Activated CD8-positive, alpha-beta memory T cell treated with anti-CD3 and anti-CD28 coated beads, Interleukin-2, amount 10 ng/mL, durations not matched to agents 7 days and 5 days (primary cell): ENCODE data around the gene C1orf167. TPM values are rescaled to one million over a fixed set of nuclear protein-coding genes. Genes with fewer than 3 reads are reported as not detected.
A peak's percentile ranks its signal among the peaks of the same experiment; 100 is the strongest.

ENCODE experiments used
- ATAC-seq: fragments of 150-1000 bp; cut with Tn5 transposase; one replicate; pipeline ENCODE4 v1.10.0; 2021; ENCODE audit warnings: moderate library complexity
- CTCF ChIA-PET: fragments of 350-600 bp; sonication (Branson Sonifier 250); formaldehyde crosslinking; loops from one replicate; lab custom pipeline; 2021; ENCODE audit warnings: antibody characterized with exemption; lab: Charles Lee
- DNase-seq: peaks from one replicate; pipeline ENCODE4 v3.0.0-alpha.2; 2020
- H3K27ac Mint-ChIP-seq: one replicate; pipeline ENCODE4 v1.8.0; 2021; ENCODE audit warnings: mild to moderate bottlenecking, mixed read lengths
- H3K27me3 Mint-ChIP-seq: one replicate; pipeline ENCODE4 v1.8.0; 2021; ENCODE audit warnings: mixed read lengths
- H3K36me3 Mint-ChIP-seq: one replicate; pipeline ENCODE4 v1.8.0; 2021; ENCODE audit warnings: mild to moderate bottlenecking, mixed read lengths
- H3K4me1 Mint-ChIP-seq: one replicate; pipeline ENCODE4 v1.8.0; 2021; ENCODE audit warnings: mixed read lengths
- H3K4me3 Mint-ChIP-seq: one replicate; pipeline ENCODE4 v1.8.0; 2021; ENCODE audit warnings: mild to moderate bottlenecking, moderate library complexity, mixed read lengths
- H3K9me3 Mint-ChIP-seq: one replicate; pipeline ENCODE4 v1.8.0; 2022; ENCODE audit warnings: low read depth, mixed read lengths
- total RNA-seq, 2 experiments: library from RNA; stranded (reverse); gene quantifications; one replicate each; pipeline ENCODE4 v1.2.3, GENCODE V29; 2021

Gene C1orf167
- total RNA-seq, 2 experiments from 2014 or later = not detected

GRCh38 chr1:11774753-11775152 lies 12.8 kb downstream of the C1orf167 start:
- CTCF ChIA-PET = no interaction called here
- no peaks in the 10 kb centered on the region for H3K4me1 Mint-ChIP-seq
- peaks cover 6% of the 10 kb centered on the region for H3K27me3 Mint-ChIP-seq
- H3K36me3 Mint-ChIP-seq = no peaks in the 10 kb centered on the region
- H3K9me3 Mint-ChIP-seq = no peaks in the 10 kb centered on the region
- DNase-seq = no peak
- H3K27ac Mint-ChIP-seq = no peak overlapping the region
- ATAC-seq = no peak
- no peak overlapping the region for H3K4me3 Mint-ChIP-seq

DNA sequence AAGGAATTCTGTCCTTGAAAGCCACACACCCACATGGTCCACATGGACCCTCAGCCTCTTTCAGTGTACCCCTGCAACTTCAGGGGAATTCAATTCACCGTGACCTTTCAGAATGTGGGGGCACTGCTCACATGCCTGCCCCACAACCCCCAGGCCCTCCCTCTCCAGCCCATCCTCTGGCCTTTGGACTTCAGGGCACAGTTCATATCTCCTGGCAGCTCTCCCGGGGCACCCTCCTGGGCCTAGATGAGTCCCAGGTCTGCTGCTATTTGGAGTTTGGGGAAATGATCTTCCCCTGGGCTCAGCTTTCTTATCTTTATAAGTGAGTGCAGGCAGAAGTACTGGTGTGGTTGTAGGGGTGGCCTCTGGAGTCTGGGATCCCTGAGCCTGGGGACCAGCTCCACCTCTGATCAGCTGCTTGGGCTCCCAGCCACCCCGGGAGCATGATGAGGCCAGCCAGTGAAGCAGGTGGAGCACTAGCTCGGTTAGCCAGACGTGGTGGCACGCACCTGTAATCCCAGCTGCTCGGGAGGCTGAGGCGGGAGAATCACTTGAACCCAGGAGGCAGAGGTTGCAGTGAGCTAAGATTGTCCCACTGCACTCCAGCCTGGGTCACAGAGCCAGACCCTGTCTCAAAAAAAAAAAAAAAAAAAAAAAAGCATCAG lies 15.8 kb downstream of the C1orf167 start:
- ATAC-seq (no peak), DNase-seq (no peak)
- Mint-ChIP-seq H3K27ac (no peak overlapping the region), H3K4me1 (no peaks in the 10 kb centered on the region), H3K4me3 (no peak overlapping the region), H3K27me3 (peaks cover 3% of the 10 kb centered on the region), H3K36me3 (no peaks in the 10 kb centered on the region), H3K9me3 (no peaks in the 10 kb centered on the region)
- CTCF ChIA-PET = interaction anchor here (1.4 kb wide), 1 partner anchor 13 kb away, joined by 3 read pairs; no protein-coding TSS in a partner anchor

GRCh38 chr1:11778336-11778735 lies 16.3 kb downstream of the C1orf167 start:
- no peak overlapping the region for H3K4me3 Mint-ChIP-seq
- DNase-seq (no peak), ATAC-seq (no peak)
- CTCF ChIA-PET = interaction anchor here (1.4 kb wide), 1 partner anchor 14 kb away, joined by 3 read pairs; no protein-coding TSS in a partner anchor
- H3K9me3 Mint-ChIP-seq = no peaks in the 10 kb centered on the region
- peaks cover 3% of the 10 kb centered on the region for H3K27me3 Mint-ChIP-seq
- H3K36me3 Mint-ChIP-seq = no peaks in the 10 kb centered on the region
- no peaks in the 10 kb centered on the region for H3K4me1 Mint-ChIP-seq
- no peak overlapping the region for H3K27ac Mint-ChIP-seq

GRCh38 chr1:11778844-11779623 lies 17.0 kb downstream of the C1orf167 start:
- ATAC-seq (no peak), DNase-seq (no peak)
- no peaks in the 10 kb centered on the region for H3K36me3 Mint-ChIP-seq
- CTCF ChIA-PET = no interaction called here
- H3K9me3 Mint-ChIP-seq = no peaks in the 10 kb centered on the region
- H3K27ac Mint-ChIP-seq = no peak overlapping the region
- H3K27me3 Mint-ChIP-seq = peaks cover 3% of the 10 kb centered on the region
- no peaks in the 10 kb centered on the region for H3K4me1 Mint-ChIP-seq
- no peak overlapping the region for H3K4me3 Mint-ChIP-seq

DNA sequence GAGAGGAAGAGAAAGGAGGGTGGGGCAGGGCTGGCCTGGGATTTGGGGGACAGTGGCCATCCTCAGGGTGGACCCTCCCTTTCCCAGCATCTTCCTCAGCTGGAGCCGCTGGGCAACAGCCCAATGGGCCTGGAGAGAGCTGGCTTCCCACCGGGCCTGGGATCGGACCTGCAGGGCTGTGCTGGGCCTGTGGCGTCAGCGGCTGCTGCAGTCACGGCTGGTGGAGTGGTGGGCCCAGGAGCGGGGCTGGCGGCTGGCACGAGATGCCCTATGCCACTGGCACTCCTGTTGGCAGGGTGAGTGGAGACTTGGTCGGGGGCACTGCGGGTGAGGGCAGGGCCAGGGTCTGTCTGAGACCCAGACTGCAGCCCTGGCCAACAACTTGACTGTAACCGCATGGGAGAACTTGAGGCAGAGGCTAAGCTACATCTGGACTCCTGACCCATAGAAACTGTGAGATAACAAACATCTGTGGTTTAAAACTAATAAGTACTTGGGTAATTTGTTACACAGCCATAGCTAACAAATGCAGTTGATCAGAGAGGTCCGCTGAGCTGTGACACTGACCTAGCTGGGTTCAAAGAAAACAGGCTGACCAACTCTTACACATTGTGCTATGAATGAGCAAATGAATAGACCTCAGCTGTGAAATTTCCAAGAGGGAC lies 17.9 kb downstream of the C1orf167 start:
- Mint-ChIP-seq H3K9me3 (no peaks in the 10 kb centered on the region), H3K27me3 (no peaks in the 10 kb centered on the region), H3K27ac (no peak overlapping the region), H3K4me1 (no peaks in the 10 kb centered on the region), H3K36me3 (no peaks in the 10 kb centered on the region), H3K4me3 (no peak overlapping the region)
- ATAC-seq = no peak
- DNase-seq = no peak
- CTCF ChIA-PET = interaction anchor here (1.0 kb wide), 1 partner anchor 130 kb away, joined by 3 read pairs; no protein-coding TSS in a partner anchor

- H3K27me3 Mint-ChIP-seq = no peaks in the 10 kb centered on the region
- no peak for DNase-seq
- CTCF ChIA-PET = interaction anchor here (1.0 kb wide), 1 partner anchor 130 kb away, joined by 3 read pairs; no protein-coding TSS in a partner anchor
- H3K4me1 Mint-ChIP-seq = no peaks in the 10 kb centered on the region
- no peaks in the 10 kb centered on the region for H3K9me3 Mint-ChIP-seq
- no peak overlapping the region for H3K27ac Mint-ChIP-seq
- no peak for ATAC-seq
- no peak overlapping the region for H3K4me3 Mint-ChIP-seq
- no peaks in the 10 kb centered on the region for H3K36me3 Mint-ChIP-seq
Measured at GRCh38 chr1:11780380-11781147, 18.6 kb downstream of the C1orf167 start.

- no peaks in the 10 kb centered on the region for H3K9me3 Mint-ChIP-seq
- DNase-seq = no peak
- CTCF ChIA-PET = interaction anchor here (1.2 kb wide), 1 partner anchor 57 kb away, joined by 3 read pairs; no protein-coding TSS in a partner anchor
- no peaks in the 10 kb centered on the region for H3K27me3 Mint-ChIP-seq
- H3K4me1 Mint-ChIP-seq = no peaks in the 10 kb centered on the region
- no peak overlapping the region for H3K27ac Mint-ChIP-seq
- H3K36me3 Mint-ChIP-seq = no peaks in the 10 kb centered on the region
- H3K4me3 Mint-ChIP-seq = no peak overlapping the region
- no peak for ATAC-seq
Measured at GRCh38 chr1:11781297-11781696, 19.3 kb downstream of the C1orf167 start.

- H3K4me3 Mint-ChIP-seq = no peak overlapping the region
- no peak for ATAC-seq
Measured at GRCh38 chr1:11782127-11782708, 20.2 kb downstream of the C1orf167 start.

DNA sequence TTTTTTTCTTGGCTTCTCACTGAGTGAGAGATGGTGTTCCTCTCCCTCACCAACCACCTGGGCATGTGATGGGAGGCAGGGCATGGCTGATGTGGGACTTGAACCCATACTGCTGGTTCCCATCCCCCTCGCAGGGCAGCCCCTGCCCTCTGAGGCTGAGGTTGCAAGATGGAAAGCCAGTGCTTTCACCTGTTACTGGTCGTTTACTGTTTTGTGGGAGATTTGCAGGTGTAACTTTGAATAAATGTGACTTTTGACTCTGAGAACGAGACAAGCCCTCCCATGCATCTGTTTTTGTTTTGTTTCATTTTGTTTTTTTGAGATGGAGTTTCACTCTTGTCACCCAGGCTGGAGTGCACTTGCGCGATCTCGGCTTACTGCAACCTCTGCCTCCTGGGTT lies 21.6 kb downstream of the C1orf167 start:
- Mint-ChIP-seq H3K27me3 (no peaks in the 10 kb centered on the region), H3K9me3 (no peaks in the 10 kb centered on the region), H3K27ac (no peak overlapping the region), H3K36me3 (no peaks in the 10 kb centered on the region), H3K4me3 (no peak overlapping the region), H3K4me1 (no peaks in the 10 kb centered on the region)
- DNase-seq (no peak), ATAC-seq (no peak)
- CTCF ChIA-PET = interaction anchor here (0.8 kb wide), 1 partner anchor 12 kb away, joined by 3 read pairs; no protein-coding TSS in a partner anchor

More at GRCh38 chr1:11782127-11782708, 20.2 kb downstream of the C1orf167 start:
- Mint-ChIP-seq H3K4me1 (no peaks in the 10 kb centered on the region), H3K27ac (no peak overlapping the region), H3K36me3 (no peaks in the 10 kb centered on the region), H3K27me3 (no peaks in the 10 kb centered on the region), H3K9me3 (no peaks in the 10 kb centered on the region)
- CTCF ChIA-PET = interaction anchor here (0.6 to 1.2 kb wide), 3 partner anchors 15 to 118 kb away, joined by 3 read pairs; partner anchors contain the start of gene FBXO6
- DNase-seq = no peak

DNA sequence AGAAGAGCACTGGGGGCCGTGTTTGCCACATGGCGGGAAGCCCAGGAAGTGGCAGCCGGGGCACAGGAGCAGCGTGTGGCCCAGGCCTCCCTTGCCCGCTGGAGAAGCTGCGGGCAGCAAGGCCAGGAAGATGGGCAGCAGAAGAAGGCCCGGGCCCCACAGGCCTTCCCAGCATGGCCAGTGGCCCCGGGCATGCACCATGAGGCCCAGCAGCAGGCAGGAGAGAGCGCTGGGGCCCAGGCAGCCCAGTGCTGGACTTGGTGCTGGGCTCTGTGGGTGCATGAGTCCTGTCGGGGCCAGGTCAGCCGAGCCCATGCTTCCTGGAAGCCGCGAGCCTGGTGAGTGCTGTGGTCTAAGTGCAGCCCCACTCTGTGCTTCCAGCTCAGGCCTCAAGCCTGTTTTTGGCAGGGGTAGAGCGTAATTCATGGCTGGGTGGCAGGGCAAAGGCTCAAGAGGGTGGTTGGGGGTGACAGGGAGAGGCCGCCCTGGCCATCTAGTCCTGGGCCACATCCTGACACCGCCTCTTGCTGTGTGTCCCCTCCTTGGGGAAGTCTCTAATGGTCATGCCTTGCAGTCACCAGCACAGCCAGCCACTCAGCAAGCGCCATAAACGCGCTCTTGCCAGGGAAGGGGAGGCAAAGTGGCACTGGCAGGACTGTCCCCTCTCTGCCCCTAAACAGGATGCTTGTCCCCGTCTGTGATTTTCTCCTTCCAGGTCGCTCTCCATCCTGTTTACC lies 22.4 kb downstream of the C1orf167 start:
- no peak overlapping the region for H3K4me3 Mint-ChIP-seq
- DNase-seq (no peak), ATAC-seq (no peak)
- no peaks in the 10 kb centered on the region for H3K4me1 Mint-ChIP-seq
- H3K27ac Mint-ChIP-seq = no peak overlapping the region
- H3K36me3 Mint-ChIP-seq = no peaks in the 10 kb centered on the region
- no peaks in the 10 kb centered on the region for H3K9me3 Mint-ChIP-seq
- H3K27me3 Mint-ChIP-seq = no peaks in the 10 kb centered on the region
- CTCF ChIA-PET = interaction anchor here (0.6 to 2.2 kb wide), 8 partner anchors 9 to 93 kb away, joined by 3 to 8 read pairs (median 4); no protein-coding TSS in a partner anchor

DNA sequence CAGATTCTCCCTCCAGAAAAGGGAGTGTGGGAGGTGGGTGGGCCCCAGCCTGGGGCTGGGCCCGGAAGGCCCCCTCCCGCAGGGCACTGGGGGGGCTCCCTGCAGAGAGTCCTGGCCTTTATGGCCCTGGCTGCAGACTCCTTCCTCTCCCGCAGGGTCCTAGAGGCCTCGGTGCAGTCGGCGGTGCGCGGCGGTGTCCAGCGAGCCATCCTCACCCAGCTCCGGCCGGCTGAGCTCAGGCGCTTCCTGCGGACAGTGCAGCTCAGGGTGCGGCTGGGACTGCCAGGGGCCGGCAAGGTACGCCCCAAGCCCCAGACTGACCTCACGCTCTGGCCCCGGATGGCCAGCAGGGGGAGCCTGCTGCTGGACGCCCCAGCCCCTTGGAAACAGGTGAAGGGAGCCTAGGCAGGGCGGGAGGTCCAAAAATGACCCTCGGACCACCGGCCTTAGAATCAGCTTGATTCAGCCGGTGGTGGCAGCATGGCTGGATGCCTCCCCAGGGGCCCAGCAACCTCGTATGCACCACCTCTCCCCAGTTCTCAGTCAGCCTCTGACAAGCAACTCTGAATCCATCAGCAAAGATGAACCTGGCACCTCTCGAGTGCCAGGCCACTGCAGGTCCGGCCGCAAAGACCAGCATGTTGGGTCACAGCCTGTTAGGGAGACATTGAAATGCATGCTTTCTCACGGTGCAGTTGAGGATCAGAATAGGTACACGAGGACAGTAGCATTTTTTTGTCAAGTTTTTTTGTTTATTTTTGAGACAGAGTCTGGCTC lies 23.2 kb downstream of the C1orf167 start:
- no peaks in the 10 kb centered on the region for H3K4me1 Mint-ChIP-seq
- H3K27ac Mint-ChIP-seq = no peak overlapping the region
- CTCF ChIA-PET = interaction anchor here (0.6 to 2.2 kb wide), 8 partner anchors 9 to 108 kb away, joined by 3 to 8 read pairs (median 4); no protein-coding TSS in a partner anchor
- H3K4me3 Mint-ChIP-seq = no peak overlapping the region
- no peaks in the 10 kb centered on the region for H3K9me3 Mint-ChIP-seq
- no peaks in the 10 kb centered on the region for H3K36me3 Mint-ChIP-seq
- DNase-seq (peak; percentile 51), ATAC-seq (peak; percentile 85)
- no peaks in the 10 kb centered on the region for H3K27me3 Mint-ChIP-seq
